ENCODE data around the gene ZNF714. TPM values are rescaled to one million over a fixed set of nuclear protein-coding genes. Genes with fewer than 3 reads are reported as not detected.
"Not testable (repeated sequence)": the region's sequence is repeated elsewhere in the genome, so short reads cannot be mapped to it uniquely, and the experiment has no call there.

ZNF714 gene
- total RNA-seq, 1 donor: 5.1 TPM

DNA sequence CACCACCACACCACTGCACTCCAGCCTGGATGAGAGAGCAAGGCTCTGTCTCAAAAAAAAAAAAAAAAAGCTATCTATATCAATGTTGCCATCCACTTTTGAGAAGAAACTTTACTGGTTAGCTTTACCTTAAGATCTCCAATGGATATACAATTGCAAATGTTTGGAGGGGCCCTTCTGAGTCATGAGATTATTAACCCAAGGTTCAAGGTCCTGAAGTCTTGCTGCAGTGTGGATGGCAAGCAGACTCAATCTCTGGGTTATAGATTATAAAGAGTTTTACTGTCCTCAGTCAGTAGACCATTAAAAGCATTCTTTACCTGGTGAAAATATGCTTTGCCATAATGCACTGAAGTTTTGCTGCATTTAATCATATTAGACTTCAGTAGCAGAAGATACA, 56.1 kb downstream of the ZNF714 start:
- Histone ChIP-seq H3K4me2 (ENCODE audit: insufficient read depth, low read length) (no peak overlapping the region), H2AFZ (ENCODE audit: low read length) (no peak overlapping the region), H3K79me2 (ENCODE audit: insufficient read depth, low read length) (peaks cover 11% of the 10 kb centered on the region), H3K4me1 (ENCODE audit: insufficient read depth, low read length) (peaks cover 6% of the 10 kb centered on the region), H3K4me3 (ENCODE audit: insufficient read depth, low read length) (no peak overlapping the region), H3K27me3 (ENCODE audit: insufficient read depth, low read length) (no peaks in the 10 kb centered on the region), H3K36me3 (ENCODE audit: insufficient read depth, low read length) (peaks cover under 1% of the 10 kb centered on the region), H4K20me1 (ENCODE audit: insufficient read depth, low read length) (no peaks in the 10 kb centered on the region), H3K27ac (ENCODE audit: low read depth, low read length) (no peak overlapping the region), H3K9me3 (ENCODE audit: low read depth, low read length) (no peaks in the 10 kb centered on the region)
- TF ChIP-seq, protein P1, sequence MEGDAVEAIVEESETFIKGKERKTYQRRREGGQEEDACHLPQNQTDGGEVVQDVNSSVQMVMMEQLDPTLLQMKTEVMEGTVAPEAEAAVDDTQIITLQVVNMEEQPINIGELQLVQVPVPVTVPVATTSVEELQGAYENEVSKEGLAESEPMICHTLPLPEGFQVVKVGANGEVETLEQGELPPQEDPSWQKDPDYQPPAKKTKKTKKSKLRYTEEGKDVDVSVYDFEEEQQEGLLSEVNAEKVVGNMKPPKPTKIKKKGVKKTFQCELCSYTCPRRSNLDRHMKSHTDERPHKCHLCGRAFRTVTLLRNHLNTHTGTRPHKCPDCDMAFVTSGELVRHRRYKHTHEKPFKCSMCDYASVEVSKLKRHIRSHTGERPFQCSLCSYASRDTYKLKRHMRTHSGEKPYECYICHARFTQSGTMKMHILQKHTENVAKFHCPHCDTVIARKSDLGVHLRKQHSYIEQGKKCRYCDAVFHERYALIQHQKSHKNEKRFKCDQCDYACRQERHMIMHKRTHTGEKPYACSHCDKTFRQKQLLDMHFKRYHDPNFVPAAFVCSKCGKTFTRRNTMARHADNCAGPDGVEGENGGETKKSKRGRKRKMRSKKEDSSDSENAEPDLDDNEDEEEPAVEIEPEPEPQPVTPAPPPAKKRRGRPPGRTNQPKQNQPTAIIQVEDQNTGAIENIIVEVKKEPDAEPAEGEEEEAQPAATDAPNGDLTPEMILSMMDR (IDR thresholded peaks at IDR 0.05; ENCODE audit: extremely low read depth, low read depth, low read length): no peak
- no peak for DNase-seq (ENCODE audit: insufficient read length, low spot score, missing footprints)

DNA sequence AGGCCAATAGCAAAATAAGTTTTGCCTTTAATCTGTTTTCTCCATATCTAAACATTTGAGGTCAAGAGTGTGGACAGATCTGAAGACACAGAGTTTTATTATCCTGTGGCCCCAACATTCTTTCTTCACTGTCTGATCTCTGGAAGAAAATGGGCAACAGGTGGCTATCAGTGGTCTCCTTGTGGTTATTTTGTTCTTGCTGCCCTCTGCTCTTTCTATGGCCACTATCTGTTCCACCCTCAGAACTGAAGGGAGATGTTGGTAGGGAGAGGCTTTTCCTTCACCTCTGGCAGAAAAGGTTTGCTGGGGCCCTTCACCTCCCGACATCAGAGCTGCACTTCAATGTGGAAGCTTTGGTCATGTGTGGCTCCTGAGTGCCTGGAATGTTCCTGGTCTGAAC, 59.0 kb downstream of the ZNF714 start:
- H3K27me3 ChIP-seq (ENCODE audit: insufficient read depth, low read length); H4K20me1 ChIP-seq (ENCODE audit: insufficient read depth, low read length); H3K4me2 ChIP-seq (ENCODE audit: insufficient read depth, low read length); H3K4me3 ChIP-seq (ENCODE audit: insufficient read depth, low read length); H3K9me3 ChIP-seq (ENCODE audit: low read depth, low read length); H3K27ac ChIP-seq (ENCODE audit: low read depth, low read length); DNase-seq (ENCODE audit: insufficient read length, low spot score, missing footprints); H3K4me1 ChIP-seq (ENCODE audit: insufficient read depth, low read length): not testable (repeated sequence)
- Histone ChIP-seq H3K79me2 (ENCODE audit: insufficient read depth, low read length) (peaks cover 18% of the 10 kb centered on the region), H2AFZ (ENCODE audit: low read length) (peak overlapping the region; percentile 93), H3K36me3 (ENCODE audit: insufficient read depth, low read length) (peaks cover 20% of the 10 kb centered on the region)

DNA sequence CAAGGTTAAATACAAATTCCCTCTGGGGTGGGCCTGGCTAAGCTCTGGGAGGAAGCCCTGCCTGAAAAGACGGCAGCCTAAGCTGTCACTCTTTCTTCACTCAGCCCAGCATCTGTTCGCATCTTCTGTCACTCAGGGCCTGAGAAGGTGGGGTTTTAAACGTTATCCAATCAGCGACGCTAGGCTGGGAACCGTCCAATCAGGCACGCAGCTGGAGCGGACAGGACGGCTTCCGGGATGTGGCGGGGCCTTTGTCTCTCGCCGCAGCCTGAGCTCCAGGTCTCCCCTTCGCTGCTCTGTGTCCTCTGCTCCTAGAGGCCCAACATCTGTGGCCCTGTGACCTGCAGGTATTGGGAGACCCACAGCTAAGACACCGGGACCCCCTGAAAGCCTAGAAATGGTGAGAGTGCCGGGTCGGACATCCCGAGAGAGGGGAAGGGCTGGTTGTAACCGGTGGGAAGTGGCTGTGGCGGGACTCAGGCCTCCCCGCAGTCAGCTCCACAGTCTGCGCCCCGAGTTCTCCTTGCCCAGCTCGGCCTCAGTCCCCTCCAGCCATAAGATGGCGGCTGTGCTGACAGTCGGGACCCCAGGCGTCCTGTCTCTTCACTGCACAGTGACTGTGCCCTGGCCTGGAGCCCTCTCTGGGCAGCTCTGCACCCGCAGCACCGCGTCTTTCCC, 59.9 kb downstream of the ZNF714 start, which contains the start of gene ZNF431:
Gene ZNF431 (plus strand): TSS at position 254 of the 678 bp plus-strand sequence. CDS start 144 bp downstream, at position 398.
- Histone ChIP-seq H3K27ac (ENCODE audit: low read depth, low read length) (peak within 1 kb of the TSS; percentile 87), H4K20me1 (ENCODE audit: insufficient read depth, low read length) (no peaks in the 10 kb centered on the region)

DNA sequence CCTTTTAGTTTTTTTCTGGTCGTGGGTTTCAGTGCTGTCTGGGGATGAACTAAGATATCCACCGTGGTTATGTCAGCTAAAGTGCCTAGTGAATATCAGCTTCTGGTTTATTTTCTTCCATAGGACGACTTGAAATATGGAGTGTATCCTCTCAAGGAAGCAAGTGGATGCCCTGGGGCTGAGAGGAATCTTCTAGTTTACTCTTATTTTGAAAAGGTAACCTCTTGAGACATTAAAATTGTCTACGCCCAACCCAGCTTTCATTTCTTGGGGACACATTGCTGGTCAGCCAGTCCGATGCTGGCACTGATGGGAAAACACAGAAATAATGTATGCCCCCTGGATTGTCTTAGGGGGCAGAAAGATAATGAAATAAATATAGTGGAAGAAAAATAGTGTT, 61.4 kb downstream of the ZNF714 start:
- Histone ChIP-seq H3K9me3 (ENCODE audit: low read depth, low read length) (no peaks in the 10 kb centered on the region), H3K79me2 (ENCODE audit: insufficient read depth, low read length) (peaks cover 18% of the 10 kb centered on the region), H4K20me1 (ENCODE audit: insufficient read depth, low read length) (no peaks in the 10 kb centered on the region), H3K4me2 (ENCODE audit: insufficient read depth, low read length) (peak overlapping the region; percentile 72), H3K27ac (ENCODE audit: low read depth, low read length) (no peak overlapping the region), H3K27me3 (ENCODE audit: insufficient read depth, low read length) (no peaks in the 10 kb centered on the region), H3K4me3 (ENCODE audit: insufficient read depth, low read length) (no peak overlapping the region), H3K4me1 (ENCODE audit: insufficient read depth, low read length) (peaks cover 6% of the 10 kb centered on the region), H2AFZ (ENCODE audit: low read length) (no peak overlapping the region), H3K36me3 (ENCODE audit: insufficient read depth, low read length) (peaks cover 37% of the 10 kb centered on the region)
- TF ChIP-seq, protein P1 (IDR thresholded peaks at IDR 0.05; ENCODE audit: extremely low read depth, low read depth, low read length): no peak
- DNase-seq (ENCODE audit: insufficient read length, low spot score, missing footprints): peak; percentile 22

More for the DNA sequence above, 59.9 kb downstream of the ZNF714 start, which contains the start of gene ZNF431:
- H3K4me3 ChIP-seq (ENCODE audit: insufficient read depth, low read length): peak within 1 kb of the TSS; percentile 86
- H3K4me2 ChIP-seq (ENCODE audit: insufficient read depth, low read length): peak within 1 kb of the TSS; percentile 72
- H3K27me3 ChIP-seq (ENCODE audit: insufficient read depth, low read length): no peaks in the 10 kb centered on the region
- H2AFZ ChIP-seq (ENCODE audit: low read length): peak within 1 kb of the TSS; percentile 93
- peaks cover 6% of the 10 kb centered on the region for H3K4me1 ChIP-seq (ENCODE audit: insufficient read depth, low read length)
- H3K79me2 ChIP-seq (ENCODE audit: insufficient read depth, low read length): peaks cover 18% of the 10 kb centered on the region
- TF ChIP-seq, protein P1 (IDR thresholded peaks at IDR 0.05; ENCODE audit: extremely low read depth, low read depth, low read length): no peak
- peaks cover 26% of the 10 kb centered on the region for H3K36me3 ChIP-seq (ENCODE audit: insufficient read depth, low read length)
- DNase-seq (ENCODE audit: insufficient read length, low spot score, missing footprints): peak; percentile 94
- no peaks in the 10 kb centered on the region for H3K9me3 ChIP-seq (ENCODE audit: low read depth, low read length)
